ACC112 (cell line): ENCODE data around the gene LUM.

Experiments used
- H2AFZ ChIP-seq: fragments of 200-600 bp; sonication (generic); one replicate; pipeline ENCODE4 v1.6.0; 2017; ENCODE audit warnings: antibody characterized with exemption, low read length; ENCODE audit not compliant: unreplicated experiment
- H3K27ac ChIP-seq: fragments of 200-600 bp; sonication (generic); 2 replicates; pipeline ENCODE4 v1.5.1; 2014; ENCODE audit warnings: low read depth, mild to moderate bottlenecking, antibody characterized with exemption, low read length, moderate library complexity
- H3K27me3 ChIP-seq: fragments of 200-600 bp; sonication (generic); 2 replicates; pipeline ENCODE4 v1.6.1; 2014; ENCODE audit warnings: mild to moderate bottlenecking, antibody characterized with exemption, low read length, moderate library complexity, mixed read lengths; ENCODE audit not compliant: insufficient read depth
- H3K36me3 ChIP-seq: fragments of 200-600 bp; sonication (generic); 2 replicates; pipeline ENCODE4 v1.6.1; 2016; ENCODE audit warnings: mild to moderate bottlenecking, antibody characterized with exemption, low read length, moderate library complexity, mixed read lengths; ENCODE audit not compliant: insufficient read depth
- H3K4me1 ChIP-seq: fragments of 200-600 bp; sonication (generic); one replicate; pipeline ENCODE4 v1.6.1; 2016; ENCODE audit warnings: low read length, mixed read lengths; ENCODE audit not compliant: insufficient read depth, unreplicated experiment, control insufficient read depth
- H3K4me3 ChIP-seq: fragments of 200-600 bp; sonication (generic); 2 replicates; pipeline ENCODE4 v1.5.1; 2014; ENCODE audit warnings: mild to moderate bottlenecking, low read depth, low read length
- H3K79me2 ChIP-seq: fragments of 200-600 bp; sonication (generic); one replicate; pipeline ENCODE4 v1.6.0; 2016; ENCODE audit warnings: low read length; ENCODE audit not compliant: control insufficient read depth, unreplicated experiment, insufficient read depth

The LUM gene

GRCh38 chr12:91110311-91110924 is 876 bp downstream of the LUM start:
- H2AFZ ChIP-seq: peak overlapping the region; percentile 66

GRCh38 chr12:91109581-91110310 is 1.5 kb downstream of the LUM start:
- Histone ChIP-seq H3K79me2 (peaks cover 12% of the 10 kb centered on the region), H3K4me3 (peak overlapping the region; percentile 76), H3K4me1 (peaks cover 12% of the 10 kb centered on the region), H3K27ac (peak overlapping the region; percentile 39), H3K36me3 (no peaks in the 10 kb centered on the region), H3K27me3 (no peaks in the 10 kb centered on the region), H2AFZ (peak overlapping the region; percentile 66)

More at GRCh38 chr12:91110311-91110924, 876 bp downstream of the LUM start:
- Histone ChIP-seq H3K27ac (peak overlapping the region; percentile 39), H3K4me3 (peak overlapping the region; percentile 76), H3K27me3 (no peaks in the 10 kb centered on the region), H3K4me1 (peaks cover 12% of the 10 kb centered on the region), H3K79me2 (peaks cover 12% of the 10 kb centered on the region), H3K36me3 (no peaks in the 10 kb centered on the region)

GRCh38 chr12:91109148-91109564 is 2.1 kb downstream of the LUM start:
- peak overlapping the region; percentile 55 for H3K27ac ChIP-seq
- peaks cover 12% of the 10 kb centered on the region for H3K79me2 ChIP-seq
- H3K27me3 ChIP-seq: no peaks in the 10 kb centered on the region
- peak overlapping the region; percentile 76 for H3K4me3 ChIP-seq
- no peaks in the 10 kb centered on the region for H3K36me3 ChIP-seq
- peaks cover 12% of the 10 kb centered on the region for H3K4me1 ChIP-seq
- peak overlapping the region; percentile 93 for H2AFZ ChIP-seq

- no peak overlapping the region for H2AFZ ChIP-seq
- peaks cover 5% of the 10 kb centered on the region; the same call in 1 of the 2 replicates for H3K36me3 ChIP-seq
- H3K4me3 ChIP-seq: no peak overlapping the region
- peaks cover 12% of the 10 kb centered on the region for H3K4me1 ChIP-seq
- no peak overlapping the region for H3K27ac ChIP-seq
- H3K79me2 ChIP-seq: peaks cover 12% of the 10 kb centered on the region
- no peaks in the 10 kb centered on the region for H3K27me3 ChIP-seq
Measured at GRCh38 chr12:91108196-91108755, 3.0 kb downstream of the LUM start.

GRCh38 chr12:91106283-91106682 is 5.0 kb downstream of the LUM start:
- no peaks in the 10 kb centered on the region for H3K27me3 ChIP-seq
- peaks cover 12% of the 10 kb centered on the region for H3K79me2 ChIP-seq
- no peak overlapping the region for H3K4me3 ChIP-seq
- H2AFZ ChIP-seq: no peak overlapping the region
- H3K27ac ChIP-seq: no peak overlapping the region
- H3K36me3 ChIP-seq: peaks cover 5% of the 10 kb centered on the region; the same call in 1 of the 2 replicates
- H3K4me1 ChIP-seq: peaks cover under 1% of the 10 kb centered on the region

GRCh38 chr12:91105807-91106206 is 5.5 kb downstream of the LUM start:
- Histone ChIP-seq H3K36me3 (peaks cover 5% of the 10 kb centered on the region; the same call in 1 of the 2 replicates), H3K4me1 (no peaks in the 10 kb centered on the region), H3K27me3 (no peaks in the 10 kb centered on the region), H3K27ac (no peak overlapping the region), H3K79me2 (peaks cover 12% of the 10 kb centered on the region), H2AFZ (no peak overlapping the region), H3K4me3 (no peak overlapping the region)

- no peak overlapping the region for H3K4me3 ChIP-seq
- no peak overlapping the region for H2AFZ ChIP-seq
- H3K36me3 ChIP-seq: peaks cover 5% of the 10 kb centered on the region; the same call in 1 of the 2 replicates
- no peaks in the 10 kb centered on the region for H3K27me3 ChIP-seq
- no peak overlapping the region for H3K27ac ChIP-seq
- H3K79me2 ChIP-seq: peaks cover 4% of the 10 kb centered on the region
- peaks cover 5% of the 10 kb centered on the region for H3K4me1 ChIP-seq
Measured at GRCh38 chr12:91104812-91105466, 6.4 kb downstream of the LUM start.

GRCh38 chr12:91103624-91104023 is 7.7 kb downstream of the LUM start:
- Histone ChIP-seq H3K4me3 (no peak overlapping the region), H3K79me2 (no peaks in the 10 kb centered on the region), H3K4me1 (peaks cover 16% of the 10 kb centered on the region), H3K27ac (no peak overlapping the region), H3K27me3 (no peaks in the 10 kb centered on the region), H2AFZ (no peak overlapping the region), H3K36me3 (peaks cover 5% of the 10 kb centered on the region; the same call in 1 of the 2 replicates)

- Histone ChIP-seq H2AFZ (no peak overlapping the region), H3K4me1 (peaks cover 21% of the 10 kb centered on the region), H3K4me3 (no peak overlapping the region), H3K79me2 (no peaks in the 10 kb centered on the region), H3K27me3 (no peaks in the 10 kb centered on the region), H3K27ac (no peak overlapping the region), H3K36me3 (peaks cover 5% of the 10 kb centered on the region; the same call in 1 of the 2 replicates)
Measured at GRCh38 chr12:91103101-91103500, 8.2 kb downstream of the LUM start.

GRCh38 chr12:91100906-91101305 is 10.4 kb downstream of the LUM start:
- Histone ChIP-seq H3K27ac (no peak overlapping the region), H3K4me1 (peaks cover 21% of the 10 kb centered on the region), H3K27me3 (no peaks in the 10 kb centered on the region), H2AFZ (no peak overlapping the region), H3K36me3 (peaks cover 5% of the 10 kb centered on the region; the same call in 1 of the 2 replicates), H3K79me2 (no peaks in the 10 kb centered on the region), H3K4me3 (no peak overlapping the region)
